Measurements from ENCODE around the gene DNAH3. TPM values are rescaled to one million over a fixed set of nuclear protein-coding genes. Genes with fewer than 3 reads are reported as not detected.
"Not testable (repeated sequence)": the region's sequence is repeated elsewhere in the genome, so short reads cannot be mapped to it uniquely, and the experiment has no call there.

The DNAH3 gene
- total RNA-seq, 1 experiment from 2014 or later: not detected

- Histone ChIP-seq H2AFZ (ENCODE audit: low read length) (no peak overlapping the region), H3K4me2 (ENCODE audit: low read depth, low read length, poor library complexity, severe bottlenecking) (no peak overlapping the region), H3K4me1 (ENCODE audit: low read length) (no peaks in the 10 kb centered on the region), H4K20me1 (ENCODE audit: insufficient read depth, low read depth, low read length) (no peaks in the 10 kb centered on the region), H3K36me3 (ENCODE audit: insufficient read depth, low read length) (no peaks in the 10 kb centered on the region), H3K27ac (ENCODE audit: low read length) (no peak overlapping the region), H3K27me3 (ENCODE audit: low read length) (no peaks in the 10 kb centered on the region), H3K79me2 (ENCODE audit: low read length) (no peaks in the 10 kb centered on the region), H3K9ac (ENCODE audit: low read length) (no peak overlapping the region), H3K4me3 (ENCODE audit: low read length) (no peak overlapping the region), H3K9me2 (replicated peaks; ENCODE audit: insufficient read depth, low read length) (no peaks in the 10 kb centered on the region), H3K9me3 (ENCODE audit: low read length) (no peaks in the 10 kb centered on the region)
- no peak for DNase-seq
These were observed 80.7 kb downstream of the DNAH3 start for GRCh38 chr16:21069986-21070385.

DNA sequence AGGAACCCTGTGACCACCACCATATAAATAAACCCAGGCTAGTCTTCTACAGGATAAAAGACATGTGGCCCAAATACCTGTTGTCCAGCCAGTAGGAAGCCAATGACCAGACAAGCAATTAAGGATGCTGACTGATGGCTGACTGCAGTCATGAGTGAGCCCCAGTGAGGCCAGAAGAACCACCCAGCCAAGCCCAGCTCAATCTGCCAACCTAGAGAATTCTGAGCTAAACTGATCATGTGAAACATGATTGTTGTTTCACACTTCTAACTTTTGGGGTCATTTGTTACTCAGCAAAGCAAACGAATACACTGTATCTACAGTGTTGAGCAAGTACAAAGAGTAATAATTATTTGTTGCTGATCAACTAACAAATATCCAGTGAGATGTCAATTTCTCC is 86.4 kb downstream of the DNAH3 start:
- H4K20me1 ChIP-seq (ENCODE audit: insufficient read depth, low read depth, low read length): no peaks in the 10 kb centered on the region
- H3K9me2 ChIP-seq (replicated peaks; ENCODE audit: insufficient read depth, low read length): no peaks in the 10 kb centered on the region
- no peak overlapping the region for H3K4me2 ChIP-seq (ENCODE audit: low read depth, low read length, poor library complexity, severe bottlenecking)
- no peak overlapping the region for H3K27ac ChIP-seq (ENCODE audit: low read length)
- no peak overlapping the region for H3K9ac ChIP-seq (ENCODE audit: low read length)
- H3K4me1 ChIP-seq (ENCODE audit: low read length): no peaks in the 10 kb centered on the region
- no peak for DNase-seq
- no peaks in the 10 kb centered on the region for H3K36me3 ChIP-seq (ENCODE audit: insufficient read depth, low read length)
- no peaks in the 10 kb centered on the region for H3K27me3 ChIP-seq (ENCODE audit: low read length)
- H3K4me3 ChIP-seq (ENCODE audit: low read length): no peak overlapping the region
- H3K79me2 ChIP-seq (ENCODE audit: low read length): no peaks in the 10 kb centered on the region
- no peaks in the 10 kb centered on the region for H3K9me3 ChIP-seq (ENCODE audit: low read length)
- H2AFZ ChIP-seq (ENCODE audit: low read length): no peak overlapping the region

DNA sequence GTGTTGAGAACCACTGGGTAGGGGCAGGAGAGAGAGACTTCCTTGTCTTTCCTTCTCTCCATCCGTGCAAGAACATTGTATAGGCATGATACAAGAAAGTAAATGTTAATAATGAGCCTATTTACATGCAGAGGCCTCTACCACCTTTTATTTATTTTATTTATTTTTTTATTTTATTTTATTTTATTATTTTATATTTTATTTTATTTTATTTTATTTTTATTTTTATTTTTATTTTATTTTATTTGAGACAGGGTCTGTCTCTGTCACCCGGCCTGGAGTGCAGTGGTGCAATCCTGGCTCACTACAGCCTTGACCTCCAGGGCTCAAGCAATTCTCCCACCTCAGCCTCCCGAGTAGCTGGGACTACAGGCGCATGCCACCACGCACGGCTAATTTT is 87.3 kb downstream of the DNAH3 start:
- H3K9ac ChIP-seq (ENCODE audit: low read length); H3K4me2 ChIP-seq (ENCODE audit: low read depth, low read length, poor library complexity, severe bottlenecking); H2AFZ ChIP-seq (ENCODE audit: low read length); H3K9me2 ChIP-seq (replicated peaks; ENCODE audit: insufficient read depth, low read length); H3K79me2 ChIP-seq (ENCODE audit: low read length); H3K4me1 ChIP-seq (ENCODE audit: low read length); H3K27me3 ChIP-seq (ENCODE audit: low read length); DNase-seq; H3K36me3 ChIP-seq (ENCODE audit: insufficient read depth, low read length); H3K9me3 ChIP-seq (ENCODE audit: low read length); H3K27ac ChIP-seq (ENCODE audit: low read length); H3K4me3 ChIP-seq (ENCODE audit: low read length); H4K20me1 ChIP-seq (ENCODE audit: insufficient read depth, low read depth, low read length): not testable (repeated sequence)

GRCh38 chr16:21060027-21060510 is 90.6 kb downstream of the DNAH3 start:
- no peaks in the 10 kb centered on the region for H3K27me3 ChIP-seq (ENCODE audit: low read length)
- no peak overlapping the region for H3K27ac ChIP-seq (ENCODE audit: low read length)
- no peak overlapping the region for H3K9ac ChIP-seq (ENCODE audit: low read length)
- H4K20me1 ChIP-seq (ENCODE audit: insufficient read depth, low read depth, low read length): no peaks in the 10 kb centered on the region
- no peaks in the 10 kb centered on the region for H3K36me3 ChIP-seq (ENCODE audit: insufficient read depth, low read length)
- H2AFZ ChIP-seq (ENCODE audit: low read length): no peak overlapping the region
- no peak overlapping the region for H3K4me2 ChIP-seq (ENCODE audit: low read depth, low read length, poor library complexity, severe bottlenecking)
- no peaks in the 10 kb centered on the region for H3K4me1 ChIP-seq (ENCODE audit: low read length)
- H3K4me3 ChIP-seq (ENCODE audit: low read length): no peak overlapping the region
- no peaks in the 10 kb centered on the region for H3K9me3 ChIP-seq (ENCODE audit: low read length)
- H3K79me2 ChIP-seq (ENCODE audit: low read length): no peaks in the 10 kb centered on the region
- DNase-seq: no peak
- H3K9me2 ChIP-seq (replicated peaks; ENCODE audit: insufficient read depth, low read length): no peaks in the 10 kb centered on the region

DNA sequence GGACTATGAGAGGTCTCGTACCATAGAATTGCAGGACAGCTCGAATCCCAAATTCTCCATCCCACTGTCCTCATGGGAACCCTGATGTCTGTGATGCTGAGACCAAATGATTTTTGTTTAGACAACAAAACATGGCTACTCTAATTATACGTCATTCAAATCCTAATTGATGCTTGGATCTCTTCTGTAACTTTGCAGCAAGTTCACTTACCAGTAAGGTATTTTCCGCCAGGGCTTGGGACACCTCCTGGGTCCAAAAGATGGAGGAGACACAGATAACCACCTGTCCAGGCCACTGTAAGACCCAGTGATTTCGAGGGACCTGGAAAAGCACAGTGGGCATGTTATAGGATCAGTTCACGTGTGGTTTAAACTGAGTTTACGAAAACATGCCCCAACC is 92.8 kb downstream of the DNAH3 start:
- H3K27ac ChIP-seq (ENCODE audit: low read length): no peak overlapping the region
- H3K27me3 ChIP-seq (ENCODE audit: low read length): no peaks in the 10 kb centered on the region
- no peak overlapping the region for H3K4me2 ChIP-seq (ENCODE audit: low read depth, low read length, poor library complexity, severe bottlenecking)
- H3K4me1 ChIP-seq (ENCODE audit: low read length): no peaks in the 10 kb centered on the region
- H3K36me3 ChIP-seq (ENCODE audit: insufficient read depth, low read length): no peaks in the 10 kb centered on the region
- H2AFZ ChIP-seq (ENCODE audit: low read length): no peak overlapping the region
- no peak overlapping the region for H3K4me3 ChIP-seq (ENCODE audit: low read length)
- no peaks in the 10 kb centered on the region for H3K79me2 ChIP-seq (ENCODE audit: low read length)
- H3K9me2 ChIP-seq (replicated peaks; ENCODE audit: insufficient read depth, low read length): no peaks in the 10 kb centered on the region
- H3K9me3 ChIP-seq (ENCODE audit: low read length): no peaks in the 10 kb centered on the region
- H3K9ac ChIP-seq (ENCODE audit: low read length): no peak overlapping the region
- H4K20me1 ChIP-seq (ENCODE audit: insufficient read depth, low read depth, low read length): no peaks in the 10 kb centered on the region
- no peak for DNase-seq

DNA sequence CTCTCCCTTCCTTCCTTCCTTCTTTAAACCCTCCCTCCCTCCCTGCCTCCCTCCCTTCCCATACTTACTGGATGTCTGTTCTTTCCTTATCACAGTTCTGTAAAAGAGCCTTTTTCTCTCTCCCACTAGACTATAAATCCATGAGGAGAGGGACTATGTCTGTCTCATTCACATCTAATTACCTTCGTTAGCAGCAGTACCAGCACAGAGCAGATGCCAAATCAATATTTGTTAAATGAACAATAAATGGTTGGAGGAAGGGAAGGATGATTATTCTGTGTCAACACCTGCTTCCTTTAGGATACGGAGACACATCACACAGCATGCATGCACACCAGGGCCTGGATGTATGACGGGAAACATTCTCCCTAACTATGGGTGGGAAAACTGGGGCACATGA is 94.2 kb downstream of the DNAH3 start:
- Histone ChIP-seq H3K4me2 (ENCODE audit: low read depth, low read length, poor library complexity, severe bottlenecking) (no peak overlapping the region), H3K9ac (ENCODE audit: low read length) (no peak overlapping the region), H4K20me1 (ENCODE audit: insufficient read depth, low read depth, low read length) (no peaks in the 10 kb centered on the region), H3K36me3 (ENCODE audit: insufficient read depth, low read length) (no peaks in the 10 kb centered on the region), H2AFZ (ENCODE audit: low read length) (no peak overlapping the region), H3K9me2 (replicated peaks; ENCODE audit: insufficient read depth, low read length) (no peaks in the 10 kb centered on the region), H3K79me2 (ENCODE audit: low read length) (no peaks in the 10 kb centered on the region), H3K9me3 (ENCODE audit: low read length) (no peaks in the 10 kb centered on the region), H3K27me3 (ENCODE audit: low read length) (no peaks in the 10 kb centered on the region), H3K4me3 (ENCODE audit: low read length) (no peak overlapping the region), H3K4me1 (ENCODE audit: low read length) (no peaks in the 10 kb centered on the region), H3K27ac (ENCODE audit: low read length) (no peak overlapping the region)
- no peak for DNase-seq

GRCh38 chr16:21055738-21056137 is 94.9 kb downstream of the DNAH3 start:
- not testable (repeated sequence) for H3K9ac ChIP-seq (ENCODE audit: low read length); H3K4me2 ChIP-seq (ENCODE audit: low read depth, low read length, poor library complexity, severe bottlenecking); H3K9me3 ChIP-seq (ENCODE audit: low read length); H2AFZ ChIP-seq (ENCODE audit: low read length); H3K27ac ChIP-seq (ENCODE audit: low read length); H3K9me2 ChIP-seq (replicated peaks; ENCODE audit: insufficient read depth, low read length); H3K4me3 ChIP-seq (ENCODE audit: low read length); H4K20me1 ChIP-seq (ENCODE audit: insufficient read depth, low read depth, low read length); H3K4me1 ChIP-seq (ENCODE audit: low read length); DNase-seq; H3K79me2 ChIP-seq (ENCODE audit: low read length); H3K36me3 ChIP-seq (ENCODE audit: insufficient read depth, low read length); H3K27me3 ChIP-seq (ENCODE audit: low read length)

GRCh38 chr16:21053590-21053989 is 97.1 kb downstream of the DNAH3 start:
- Histone ChIP-seq H3K27ac (ENCODE audit: low read length) (no peak overlapping the region), H3K36me3 (ENCODE audit: insufficient read depth, low read length) (no peaks in the 10 kb centered on the region), H3K4me3 (ENCODE audit: low read length) (no peak overlapping the region), H3K9ac (ENCODE audit: low read length) (no peak overlapping the region), H3K4me1 (ENCODE audit: low read length) (no peaks in the 10 kb centered on the region), H3K4me2 (ENCODE audit: low read depth, low read length, poor library complexity, severe bottlenecking) (no peak overlapping the region), H3K9me2 (replicated peaks; ENCODE audit: insufficient read depth, low read length) (no peaks in the 10 kb centered on the region), H3K9me3 (ENCODE audit: low read length) (no peaks in the 10 kb centered on the region), H3K79me2 (ENCODE audit: low read length) (no peaks in the 10 kb centered on the region), H4K20me1 (ENCODE audit: insufficient read depth, low read depth, low read length) (no peaks in the 10 kb centered on the region), H2AFZ (ENCODE audit: low read length) (no peak overlapping the region), H3K27me3 (ENCODE audit: low read length) (no peaks in the 10 kb centered on the region)
- no peak for DNase-seq

Measured in Karpas-422 (cell line).